A549 (cell line): ENCODE results near the gene MXRA7. TPM values are rescaled to one million over a fixed set of nuclear protein-coding genes. Genes with fewer than 3 reads are reported as not detected.

ENCODE experiments used
- ATAC-seq, 2 experiments: fragments of 200-7000 bp in 1 of 2; fragments of >200 bp in 1 of 2; cut with Nextera tagmentation in 1 of 2; cut with Tn5 transposase in 1 of 2; 3 replicates each; pipeline versions ENCODE4 v1.8.0 to v1.9.1; 2018 to 2020; ENCODE audit warnings: mild to moderate bottlenecking in 1 of 2, moderate library complexity in 1 of 2
- CTCF ChIA-PET: fragments of 300-600 bp; sonication (Branson Sonifier 250); formaldehyde crosslinking; extraction: SDS; loops from one replicate; lab custom pipeline; 2021; ENCODE audit warnings: antibody characterized with exemption, inconsistent platforms; lab: Yijun Ruan, JAX
- POLR2A ChIA-PET: fragments of 350-600 bp; formaldehyde crosslinking; extraction: SDS; loops from one replicate; lab custom pipeline; 2021; ENCODE audit warnings: antibody characterized with exemption, inconsistent platforms; lab: Yijun Ruan, JAX
- DNase-seq, 2 experiments: peaks; one replicate each; pipeline versions ENCODE4 v3.0.0 to v3.0.0-alpha.2; 2011 to 2016; ENCODE audit warnings: low read depth in 1 of 2, low spot score in 1 of 2
- FAIRE-seq: peaks from 2 replicates; lab custom pipeline; 2011; peaks lifted over from hg19 to GRCh38; lab: Jason Lieb, UNC
- H3K27ac ChIP-seq, 2 experiments: fragments of >200 bp; sonication (Bioruptor Twin); formaldehyde crosslinking; 3 replicates each; pipeline ENCODE4 v1.5.1; 2016 to 2017
- H3K4me1 ChIP-seq: fragments of >200 bp; sonication (Bioruptor Twin); formaldehyde crosslinking; 3 replicates; pipeline ENCODE4 v1.6.1; 2016
- H3K4me2 ChIP-seq: fragments of >200 bp; sonication (Bioruptor Twin); formaldehyde crosslinking; 3 replicates; pipeline ENCODE4 v1.6.1; 2016
- H3K4me3 ChIP-seq: fragments of >200 bp; sonication (Bioruptor Twin); formaldehyde crosslinking; 3 replicates; pipeline ENCODE4 v1.5.1; 2016
- H3K9me3 ChIP-seq: fragments of >200 bp; sonication (Bioruptor Twin); formaldehyde crosslinking; 3 replicates; pipeline ENCODE4 v1.6.1; 2016
- ATOH8 ChIP-seq: fragments of 250-450 bp; sonication (Bioruptor Pico); IDR thresholded peaks from 2 replicates; pipeline ENCODE4 v1.5.0; 2020; ENCODE audit warnings: low read depth, mild to moderate bottlenecking, moderate library complexity
- CBX2 ChIP-seq: fragments of 200-600 bp; sonication (generic); IDR thresholded peaks from 2 replicates; pipeline ENCODE4 v1.6.1; 2016; ENCODE audit warnings: low read depth, mild to moderate bottlenecking, borderline replicate concordance
- CBX8 ChIP-seq: fragments of 200-600 bp; sonication (generic); IDR thresholded peaks from 2 replicates; pipeline ENCODE4 v1.6.1; 2016
- EHMT2 ChIP-seq: fragments of 200-600 bp; sonication (generic); IDR thresholded peaks from 2 replicates; pipeline ENCODE4 v1.6.1; 2016; ENCODE audit warnings: antibody characterized with exemption, low read depth, mild to moderate bottlenecking, moderate library complexity
- EP300 ChIP-seq, 2 experiments: fragments of >200 bp; sonication (Bioruptor Twin); formaldehyde crosslinking; IDR thresholded peaks; 2 replicates in 1 of 2; 3 replicates in 1 of 2; pipeline ENCODE4 v1.6.1; 2016 to 2017
- FOSB ChIP-seq: fragments of 250-450 bp; sonication (Bioruptor Pico); IDR thresholded peaks from 2 replicates; pipeline ENCODE4 v1.5.0; 2020; ENCODE audit warnings: mild to moderate bottlenecking, moderate library complexity
- FOXS1 ChIP-seq: fragments of 250-450 bp; sonication (Bioruptor Pico); IDR thresholded peaks from 2 replicates; pipeline ENCODE4 v1.5.0; 2020; ENCODE audit warnings: mild to moderate bottlenecking, moderate library complexity
- HES2 ChIP-seq: fragments of >200 bp; sonication (Bioruptor Twin); formaldehyde crosslinking; IDR thresholded peaks from 2 replicates; pipeline ENCODE4 v1.6.1; 2016
- HOXA7 ChIP-seq: fragments of 250-450 bp; sonication (Bioruptor Pico); IDR thresholded peaks from 2 replicates; pipeline ENCODE4 v1.5.0; 2020; ENCODE audit warnings: mild to moderate bottlenecking, moderate library complexity
- HOXB13 ChIP-seq: fragments of 250-450 bp; sonication (Bioruptor Pico); IDR thresholded peaks from 2 replicates; pipeline ENCODE4 v1.5.0; 2020; ENCODE audit warnings: low read depth, mild to moderate bottlenecking, moderate library complexity
- HOXB5 ChIP-seq: fragments of 250-450 bp; sonication (Bioruptor Pico); IDR thresholded peaks from 2 replicates; pipeline ENCODE4 v1.5.0; 2020; ENCODE audit warnings: mild to moderate bottlenecking, moderate library complexity
- KDM1A ChIP-seq: fragments of 200-600 bp; sonication (generic); IDR thresholded peaks from 2 replicates; pipeline ENCODE4 v1.6.1; 2016; ENCODE audit warnings: low read depth, mild to moderate bottlenecking
- MAFK ChIP-seq: fragments of 450-650 bp; IDR thresholded peaks from 2 replicates; pipeline ENCODE4 v1.6.1; 2014; ENCODE audit not compliant: partially characterized antibody
- MAZ ChIP-seq: fragments of 150-350 bp; IDR thresholded peaks from 2 replicates; pipeline ENCODE4 v1.6.1; 2014; ENCODE audit warnings: antibody characterized with exemption, low read depth, low read length, borderline replicate concordance
- NR3C1 ChIP-seq: fragments of >200 bp; sonication (Bioruptor Twin); formaldehyde crosslinking; IDR thresholded peaks from 3 replicates; pipeline ENCODE4 v1.6.1; 2017
- POLR2A ChIP-seq: IDR thresholded peaks from 2 replicates; pipeline ENCODE4 v1.6.1; 2012; ENCODE audit warnings: mild to moderate bottlenecking, low read length
- RAD21 ChIP-seq, 2 experiments: fragments of >200 bp in 1 of 2; sonication (Bioruptor Twin) in 1 of 2; formaldehyde crosslinking in 1 of 2; IDR thresholded peaks in 1 of 2; conservative IDR thresholded peaks in 1 of 2; 2 replicates in 1 of 2; 3 replicates in 1 of 2; pipeline ENCODE4 v1.6.1; 2012 to 2018; ENCODE audit warnings: inconsistent platforms in 1 of 2
- RNF2 ChIP-seq: fragments of 200-600 bp; sonication (generic); IDR thresholded peaks from 2 replicates; pipeline ENCODE4 v1.6.1; 2016; ENCODE audit warnings: low read depth, mild to moderate bottlenecking, antibody characterized with exemption, moderate library complexity, borderline replicate concordance
- SMC3 ChIP-seq: fragments of >200 bp; sonication (Bioruptor Twin); formaldehyde crosslinking; IDR thresholded peaks from 3 replicates; pipeline ENCODE4 v1.6.1; 2018; ENCODE audit warnings: inconsistent platforms
- TP53 ChIP-seq: fragments of 250-450 bp; sonication (Bioruptor Pico); IDR thresholded peaks from 2 replicates; pipeline ENCODE4 v1.5.0; 2021; ENCODE audit warnings: mild to moderate bottlenecking, moderate library complexity
- ZC3H11A ChIP-seq: fragments of 450-650 bp; IDR thresholded peaks from 2 replicates; pipeline ENCODE4 v1.6.1; 2014; ENCODE audit warnings: antibody characterized with exemption, mild to moderate bottlenecking
- ZFP36 ChIP-seq: fragments of 450-650 bp; IDR thresholded peaks from 2 replicates; pipeline ENCODE4 v1.6.1; 2014; ENCODE audit warnings: borderline replicate concordance; ENCODE audit not compliant: partially characterized antibody
- ZSCAN20 ChIP-seq: fragments of 250-450 bp; sonication (Bioruptor Pico); IDR thresholded peaks from 2 replicates; pipeline ENCODE4 v1.8.0; 2022; ENCODE audit warnings: mild to moderate bottlenecking, moderate library complexity
- WGBS: methylation state at CpG from one replicate; pipeline ENCODE4 v1.1.6; 2017; ENCODE audit errors: missing lambda C conversion rate; 5-methylcytosine and 5-hydroxymethylcytosine counted together
- polyA plus RNA-seq, 4 experiments: library from polyadenylated mRNA; depleted of rRNA in 3 of 4; stranded (reverse); fragments of >200 nt; fragmentation: RNase III in 1 of 4; extraction: RNeasy Plus Mini Kit Qiagen cat#74134 plus additional on column Dnase treatment in 1 of 4; gene quantifications; 2 replicates in 3 of 4; 3 replicates in 1 of 4; pipeline ENCODE4 v1.2.3, GENCODE V29; 2011 to 2017
- TF ChIP-seq, protein P1 (sequence below): fragments of >200 bp; sonication (Bioruptor Twin); formaldehyde crosslinking; IDR thresholded peaks from 3 replicates; pipeline ENCODE4 v1.6.1; 2016
- TF ChIP-seq, protein P2 (sequence below): fragments of 200-600 bp; sonication (generic); IDR thresholded peaks from 2 replicates; pipeline ENCODE4 v1.6.1; 2016; ENCODE audit warnings: antibody characterized with exemption, mild to moderate bottlenecking, moderate library complexity
- TF ChIP-seq, protein P3 (sequence below): IDR thresholded peaks from 2 replicates; pipeline ENCODE4 v1.6.1; 2012
- TF ChIP-seq, protein P4 (sequence below): fragments of >200 bp; sonication (Bioruptor Twin); formaldehyde crosslinking; IDR thresholded peaks from 3 replicates; pipeline ENCODE4 v1.5.1; 2016
- TF ChIP-seq, protein P5 (sequence below): IDR thresholded peaks from 2 replicates; pipeline ENCODE4 v1.6.1; 2012

MXRA7 gene
- polyA plus RNA-seq, 2 of the 4 experiments (the other 2 are of a cell fraction), result 47.8 to 57.2 TPM

- no peak for FAIRE-seq
- 80% methylated on average over 8 of the region's 8 CpGs for WGBS
Measured at GRCh38 chr17:76635659-76636360, 75.0 kb downstream of the MXRA7 start.

GRCh38 chr17:76635039-76635438, 75.7 kb downstream of the MXRA7 start:
- TF ChIP-seq HOXB13 (CRISPR knock-in tag), result no peak
- TF ChIP-seq HOXA7 (CRISPR knock-in tag), result no peak
- TF ChIP-seq FOSB, result no peak
- TF ChIP-seq, protein P1, sequence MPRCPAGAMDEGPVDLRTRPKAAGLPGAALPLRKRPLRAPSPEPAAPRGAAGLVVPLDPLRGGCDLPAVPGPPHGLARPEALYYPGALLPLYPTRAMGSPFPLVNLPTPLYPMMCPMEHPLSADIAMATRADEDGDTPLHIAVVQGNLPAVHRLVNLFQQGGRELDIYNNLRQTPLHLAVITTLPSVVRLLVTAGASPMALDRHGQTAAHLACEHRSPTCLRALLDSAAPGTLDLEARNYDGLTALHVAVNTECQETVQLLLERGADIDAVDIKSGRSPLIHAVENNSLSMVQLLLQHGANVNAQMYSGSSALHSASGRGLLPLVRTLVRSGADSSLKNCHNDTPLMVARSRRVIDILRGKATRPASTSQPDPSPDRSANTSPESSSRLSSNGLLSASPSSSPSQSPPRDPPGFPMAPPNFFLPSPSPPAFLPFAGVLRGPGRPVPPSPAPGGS, result no peak
- TF ChIP-seq, protein P2, sequence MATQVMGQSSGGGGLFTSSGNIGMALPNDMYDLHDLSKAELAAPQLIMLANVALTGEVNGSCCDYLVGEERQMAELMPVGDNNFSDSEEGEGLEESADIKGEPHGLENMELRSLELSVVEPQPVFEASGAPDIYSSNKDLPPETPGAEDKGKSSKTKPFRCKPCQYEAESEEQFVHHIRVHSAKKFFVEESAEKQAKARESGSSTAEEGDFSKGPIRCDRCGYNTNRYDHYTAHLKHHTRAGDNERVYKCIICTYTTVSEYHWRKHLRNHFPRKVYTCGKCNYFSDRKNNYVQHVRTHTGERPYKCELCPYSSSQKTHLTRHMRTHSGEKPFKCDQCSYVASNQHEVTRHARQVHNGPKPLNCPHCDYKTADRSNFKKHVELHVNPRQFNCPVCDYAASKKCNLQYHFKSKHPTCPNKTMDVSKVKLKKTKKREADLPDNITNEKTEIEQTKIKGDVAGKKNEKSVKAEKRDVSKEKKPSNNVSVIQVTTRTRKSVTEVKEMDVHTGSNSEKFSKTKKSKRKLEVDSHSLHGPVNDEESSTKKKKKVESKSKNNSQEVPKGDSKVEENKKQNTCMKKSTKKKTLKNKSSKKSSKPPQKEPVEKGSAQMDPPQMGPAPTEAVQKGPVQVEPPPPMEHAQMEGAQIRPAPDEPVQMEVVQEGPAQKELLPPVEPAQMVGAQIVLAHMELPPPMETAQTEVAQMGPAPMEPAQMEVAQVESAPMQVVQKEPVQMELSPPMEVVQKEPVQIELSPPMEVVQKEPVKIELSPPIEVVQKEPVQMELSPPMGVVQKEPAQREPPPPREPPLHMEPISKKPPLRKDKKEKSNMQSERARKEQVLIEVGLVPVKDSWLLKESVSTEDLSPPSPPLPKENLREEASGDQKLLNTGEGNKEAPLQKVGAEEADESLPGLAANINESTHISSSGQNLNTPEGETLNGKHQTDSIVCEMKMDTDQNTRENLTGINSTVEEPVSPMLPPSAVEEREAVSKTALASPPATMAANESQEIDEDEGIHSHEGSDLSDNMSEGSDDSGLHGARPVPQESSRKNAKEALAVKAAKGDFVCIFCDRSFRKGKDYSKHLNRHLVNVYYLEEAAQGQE, result no peak
- TF ChIP-seq NR3C1, result no peak
- no peak for TF ChIP-seq MAZ
- no peak for TF ChIP-seq FOXS1 (CRISPR knock-in tag)
- TF ChIP-seq SMC3, result no peak
- TF ChIP-seq KDM1A, result no peak
- TF ChIP-seq, all 56 proteins: peak for 0
- FAIRE-seq (no peak), ATAC-seq (no peak), DNase-seq (no peak)
- no peak overlapping the region for H3K4me2 ChIP-seq
- CTCF ChIA-PET, result interaction anchor here (0.7 to 5.4 kb wide), 6 partner anchors 11 to 112 kb away, joined by 3 to 56 read pairs (median 3); no protein-coding TSS in a partner anchor
- no peak overlapping the region for H3K4me3 ChIP-seq
- H3K9me3 ChIP-seq, result no peaks in the 10 kb centered on the region
- 70% methylated on average over 5 of the region's 5 CpGs for WGBS
- H3K4me1 ChIP-seq, result peaks cover under 1% of the 10 kb centered on the region
- 0 out of 6 replicates have a peak overlapping the region, but pooled peaks of 1 of the 2 experiments have one; percentile 9 for H3K27ac ChIP-seq
- POLR2A ChIA-PET, result no interaction called here

More at GRCh38 chr17:76635659-76636360, 75.0 kb downstream of the MXRA7 start:
- H3K9me3 ChIP-seq, result no peaks in the 10 kb centered on the region
- peaks cover 9% of the 10 kb centered on the region for H3K4me1 ChIP-seq
- TF ChIP-seq EP300 (IDR thresholded peaks at IDR 0.05) (no peak), EHMT2 (no peak), CBX2 (no peak), ATOH8 (CRISPR knock-in tag) (no peak), ZFP36 (no peak), TP53 (CRISPR knock-in tag) (no peak), RNF2 (no peak), ZC3H11A (no peak), KDM1A (no peak), RAD21 (conservative IDR thresholded peaks at IDR 0.05 in 1 of 2, IDR thresholded peaks at IDR 0.05 in 1 of 2) (no peak), MAFK (no peak), CBX8 (no peak), HOXB5 (no peak), HES2 (no peak), POLR2A (no peak), ZSCAN20 (CRISPR knock-in tag) (no peak), HOXA7 (CRISPR knock-in tag) (no peak)
- TF ChIP-seq, protein P3, sequence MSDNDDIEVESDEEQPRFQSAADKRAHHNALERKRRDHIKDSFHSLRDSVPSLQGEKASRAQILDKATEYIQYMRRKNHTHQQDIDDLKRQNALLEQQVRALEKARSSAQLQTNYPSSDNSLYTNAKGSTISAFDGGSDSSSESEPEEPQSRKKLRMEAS, result no peak
- TF ChIP-seq, protein P4, sequence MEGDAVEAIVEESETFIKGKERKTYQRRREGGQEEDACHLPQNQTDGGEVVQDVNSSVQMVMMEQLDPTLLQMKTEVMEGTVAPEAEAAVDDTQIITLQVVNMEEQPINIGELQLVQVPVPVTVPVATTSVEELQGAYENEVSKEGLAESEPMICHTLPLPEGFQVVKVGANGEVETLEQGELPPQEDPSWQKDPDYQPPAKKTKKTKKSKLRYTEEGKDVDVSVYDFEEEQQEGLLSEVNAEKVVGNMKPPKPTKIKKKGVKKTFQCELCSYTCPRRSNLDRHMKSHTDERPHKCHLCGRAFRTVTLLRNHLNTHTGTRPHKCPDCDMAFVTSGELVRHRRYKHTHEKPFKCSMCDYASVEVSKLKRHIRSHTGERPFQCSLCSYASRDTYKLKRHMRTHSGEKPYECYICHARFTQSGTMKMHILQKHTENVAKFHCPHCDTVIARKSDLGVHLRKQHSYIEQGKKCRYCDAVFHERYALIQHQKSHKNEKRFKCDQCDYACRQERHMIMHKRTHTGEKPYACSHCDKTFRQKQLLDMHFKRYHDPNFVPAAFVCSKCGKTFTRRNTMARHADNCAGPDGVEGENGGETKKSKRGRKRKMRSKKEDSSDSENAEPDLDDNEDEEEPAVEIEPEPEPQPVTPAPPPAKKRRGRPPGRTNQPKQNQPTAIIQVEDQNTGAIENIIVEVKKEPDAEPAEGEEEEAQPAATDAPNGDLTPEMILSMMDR, result no peak
- TF ChIP-seq, protein P5, sequence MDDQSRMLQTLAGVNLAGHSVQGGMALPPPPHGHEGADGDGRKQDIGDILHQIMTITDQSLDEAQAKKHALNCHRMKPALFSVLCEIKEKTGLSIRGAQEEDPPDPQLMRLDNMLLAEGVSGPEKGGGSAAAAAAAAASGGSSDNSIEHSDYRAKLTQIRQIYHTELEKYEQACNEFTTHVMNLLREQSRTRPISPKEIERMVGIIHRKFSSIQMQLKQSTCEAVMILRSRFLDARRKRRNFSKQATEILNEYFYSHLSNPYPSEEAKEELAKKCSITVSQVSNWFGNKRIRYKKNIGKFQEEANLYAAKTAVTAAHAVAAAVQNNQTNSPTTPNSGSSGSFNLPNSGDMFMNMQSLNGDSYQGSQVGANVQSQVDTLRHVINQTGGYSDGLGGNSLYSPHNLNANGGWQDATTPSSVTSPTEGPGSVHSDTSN, result no peak
- CTCF ChIA-PET, result interaction anchor here (0.6 to 5.4 kb wide), 4 partner anchors 12 to 77 kb away, joined by 3 to 56 read pairs (median 4); no protein-coding TSS in a partner anchor
- ATAC-seq (no peak), DNase-seq (no peak)
- POLR2A ChIA-PET, result no interaction called here
- no peak overlapping the region for H3K4me2 ChIP-seq
- no peak overlapping the region for H3K4me3 ChIP-seq
- no peak overlapping the region for H3K27ac ChIP-seq
